HCT116 (cell line): ENCODE results near the gene KBTBD13.

Experiments
- CEBPB ChIP-seq: IDR thresholded peaks from 2 replicates; pipeline ENCODE4 v1.6.1; 2012; ENCODE audit warnings: low read depth
- EZH2phosphoT487 ChIP-seq: fragments of 200-600 bp; IDR thresholded peaks from 2 replicates; pipeline ENCODE4 v1.6.1; 2018; ENCODE audit warnings: antibody characterized with exemption, borderline replicate concordance
- FOSL1 ChIP-seq: IDR thresholded peaks from 2 replicates; pipeline ENCODE4 v1.6.1; 2012; ENCODE audit warnings: low read depth
- MAX ChIP-seq: IDR thresholded peaks from 2 replicates; pipeline ENCODE4 v1.6.1; 2012
- POLR2A ChIP-seq: IDR thresholded peaks from 2 replicates; pipeline ENCODE4 v1.7.0; 2011; ENCODE audit warnings: borderline replicate concordance; ENCODE audit not compliant: insufficient read depth, insufficient read length; ENCODE audit errors: extremely low read depth
- RAD21 ChIP-seq: IDR thresholded peaks from 2 replicates; pipeline ENCODE4 v1.6.1; 2012; ENCODE audit warnings: low read depth, mild to moderate bottlenecking
- REST ChIP-seq: IDR thresholded peaks from 2 replicates; pipeline ENCODE4 v1.6.1; 2012; ENCODE audit warnings: low read depth
- SIN3A ChIP-seq: IDR thresholded peaks from 2 replicates; pipeline ENCODE4 v1.6.1; 2012; ENCODE audit warnings: low read depth
- TCF7L2 ChIP-seq: IDR thresholded peaks from 2 replicates; pipeline ENCODE4 v1.7.0; 2011; ENCODE audit warnings: borderline replicate concordance, inconsistent platforms; ENCODE audit not compliant: insufficient read depth, insufficient read length; ENCODE audit errors: extremely low read depth
- TF ChIP-seq, protein P1 (sequence below), 3 experiments: fragments of 200-600 bp in 1 of 3; sonication (generic) in 1 of 3; IDR thresholded peaks in 2 of 3; conservative IDR thresholded peaks in 1 of 3; 2 replicates each; pipeline ENCODE4 v1.5.1; 2012 to 2017; ENCODE audit warnings: low read depth in 2 of 3, low read length in 2 of 3, antibody characterized with exemption in 1 of 3, borderline replicate concordance in 1 of 3, control low read depth in 1 of 3, mild to moderate bottlenecking in 1 of 3, mixed read lengths in 1 of 3, mixed run types in 1 of 3, moderate library complexity in 1 of 3; ENCODE audit not compliant: insufficient read depth in 1 of 3

DNA sequence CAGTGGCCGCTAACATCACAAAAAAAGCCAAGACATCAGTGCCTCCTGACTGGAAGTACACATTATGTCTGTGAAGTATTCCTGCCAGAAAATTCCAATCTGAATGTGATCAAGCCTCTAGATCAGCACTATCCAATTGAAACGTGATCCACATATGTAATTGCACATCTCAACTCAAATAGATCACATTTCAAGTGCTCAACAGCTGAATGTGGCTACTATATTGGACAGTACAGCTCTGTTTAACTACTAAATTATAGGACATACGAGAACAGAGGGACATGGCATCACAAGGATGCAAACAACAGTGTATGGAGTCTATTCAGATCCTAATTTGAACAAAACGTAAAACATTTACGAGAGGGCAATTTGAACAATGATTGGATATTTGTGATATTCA is 39.0 kb downstream of the KBTBD13 start:
- TF ChIP-seq, protein P1, sequence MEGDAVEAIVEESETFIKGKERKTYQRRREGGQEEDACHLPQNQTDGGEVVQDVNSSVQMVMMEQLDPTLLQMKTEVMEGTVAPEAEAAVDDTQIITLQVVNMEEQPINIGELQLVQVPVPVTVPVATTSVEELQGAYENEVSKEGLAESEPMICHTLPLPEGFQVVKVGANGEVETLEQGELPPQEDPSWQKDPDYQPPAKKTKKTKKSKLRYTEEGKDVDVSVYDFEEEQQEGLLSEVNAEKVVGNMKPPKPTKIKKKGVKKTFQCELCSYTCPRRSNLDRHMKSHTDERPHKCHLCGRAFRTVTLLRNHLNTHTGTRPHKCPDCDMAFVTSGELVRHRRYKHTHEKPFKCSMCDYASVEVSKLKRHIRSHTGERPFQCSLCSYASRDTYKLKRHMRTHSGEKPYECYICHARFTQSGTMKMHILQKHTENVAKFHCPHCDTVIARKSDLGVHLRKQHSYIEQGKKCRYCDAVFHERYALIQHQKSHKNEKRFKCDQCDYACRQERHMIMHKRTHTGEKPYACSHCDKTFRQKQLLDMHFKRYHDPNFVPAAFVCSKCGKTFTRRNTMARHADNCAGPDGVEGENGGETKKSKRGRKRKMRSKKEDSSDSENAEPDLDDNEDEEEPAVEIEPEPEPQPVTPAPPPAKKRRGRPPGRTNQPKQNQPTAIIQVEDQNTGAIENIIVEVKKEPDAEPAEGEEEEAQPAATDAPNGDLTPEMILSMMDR (IDR thresholded peaks at IDR 0.05 in 2 of 3, conservative IDR thresholded peaks at IDR 0.05 in 1 of 3; ENCODE audit: borderline replicate concordance in 1 of 3, insufficient read depth in 1 of 3, low read depth in 2 of 3, low read length in 2 of 3), result no peak
- no peak for TF ChIP-seq POLR2A
- TF ChIP-seq TCF7L2, result no peak
- no peak for TF ChIP-seq RAD21
- no peak for TF ChIP-seq MAX
- TF ChIP-seq REST, result no peak
- TF ChIP-seq CEBPB, result no peak
- TF ChIP-seq SIN3A, result no peak
- TF ChIP-seq FOSL1, result no peak
- no peak for TF ChIP-seq EZH2phosphoT487
